ENCODE data around the gene OPA1.
A peak's percentile ranks its signal among the peaks of the same experiment; 100 is the strongest.

OPA1 gene

DNA sequence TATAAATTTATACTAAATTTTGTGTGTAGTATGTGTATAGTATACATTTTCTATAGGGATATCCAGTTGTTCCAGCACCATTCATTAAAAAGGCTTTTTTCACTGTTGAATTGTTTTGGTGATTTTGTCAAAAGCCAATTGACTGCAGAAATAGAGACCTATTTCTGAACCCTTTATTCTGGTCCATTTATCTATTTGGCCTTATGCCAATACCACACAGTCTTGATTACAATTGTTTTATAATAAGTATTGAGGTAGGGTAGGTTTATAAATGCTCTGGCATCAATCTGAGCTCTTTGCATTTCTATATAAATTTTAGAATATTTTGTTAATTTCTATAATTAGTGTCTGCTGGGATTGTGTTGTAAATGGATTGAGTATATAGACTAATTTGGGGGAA is 6.5 kb upstream of the OPA1 start:
- H3K4me3 ChIP-seq (ENCODE audit: control insufficient read depth, low read depth, low read length), result no peak overlapping the region
- DNase-seq (ENCODE audit: low read depth), result no peak
- TF ChIP-seq, protein P1, sequence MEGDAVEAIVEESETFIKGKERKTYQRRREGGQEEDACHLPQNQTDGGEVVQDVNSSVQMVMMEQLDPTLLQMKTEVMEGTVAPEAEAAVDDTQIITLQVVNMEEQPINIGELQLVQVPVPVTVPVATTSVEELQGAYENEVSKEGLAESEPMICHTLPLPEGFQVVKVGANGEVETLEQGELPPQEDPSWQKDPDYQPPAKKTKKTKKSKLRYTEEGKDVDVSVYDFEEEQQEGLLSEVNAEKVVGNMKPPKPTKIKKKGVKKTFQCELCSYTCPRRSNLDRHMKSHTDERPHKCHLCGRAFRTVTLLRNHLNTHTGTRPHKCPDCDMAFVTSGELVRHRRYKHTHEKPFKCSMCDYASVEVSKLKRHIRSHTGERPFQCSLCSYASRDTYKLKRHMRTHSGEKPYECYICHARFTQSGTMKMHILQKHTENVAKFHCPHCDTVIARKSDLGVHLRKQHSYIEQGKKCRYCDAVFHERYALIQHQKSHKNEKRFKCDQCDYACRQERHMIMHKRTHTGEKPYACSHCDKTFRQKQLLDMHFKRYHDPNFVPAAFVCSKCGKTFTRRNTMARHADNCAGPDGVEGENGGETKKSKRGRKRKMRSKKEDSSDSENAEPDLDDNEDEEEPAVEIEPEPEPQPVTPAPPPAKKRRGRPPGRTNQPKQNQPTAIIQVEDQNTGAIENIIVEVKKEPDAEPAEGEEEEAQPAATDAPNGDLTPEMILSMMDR (IDR thresholded peaks at IDR 0.05; ENCODE audit: control insufficient read depth, insufficient read depth, low read depth, low read length, missing control alignments), result no peak

DNA sequence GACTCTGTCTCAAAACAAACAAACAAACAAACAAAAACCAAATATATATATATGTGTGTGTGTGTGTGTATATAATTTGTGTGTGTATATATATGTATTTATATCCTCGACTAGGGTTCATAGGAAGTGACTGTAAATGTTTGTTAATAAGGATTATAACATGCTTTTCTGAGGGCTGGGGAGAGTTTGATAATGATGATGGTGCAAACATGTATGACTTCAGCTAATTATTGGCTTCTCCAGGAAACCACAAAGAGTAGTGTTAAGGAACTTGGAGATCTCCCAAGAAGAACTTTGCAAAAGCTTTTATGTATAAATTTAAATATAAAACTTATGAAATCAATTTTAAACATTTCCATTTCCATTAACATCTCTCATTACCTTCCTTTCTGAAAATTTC is 3.9 kb upstream of the OPA1 start:
- H3K4me3 ChIP-seq (ENCODE audit: control insufficient read depth, low read depth, low read length), result no peak overlapping the region
- TF ChIP-seq, protein P1 (IDR thresholded peaks at IDR 0.05; ENCODE audit: control insufficient read depth, insufficient read depth, low read depth, low read length, missing control alignments), result no peak
- no peak for DNase-seq (ENCODE audit: low read depth)

DNA sequence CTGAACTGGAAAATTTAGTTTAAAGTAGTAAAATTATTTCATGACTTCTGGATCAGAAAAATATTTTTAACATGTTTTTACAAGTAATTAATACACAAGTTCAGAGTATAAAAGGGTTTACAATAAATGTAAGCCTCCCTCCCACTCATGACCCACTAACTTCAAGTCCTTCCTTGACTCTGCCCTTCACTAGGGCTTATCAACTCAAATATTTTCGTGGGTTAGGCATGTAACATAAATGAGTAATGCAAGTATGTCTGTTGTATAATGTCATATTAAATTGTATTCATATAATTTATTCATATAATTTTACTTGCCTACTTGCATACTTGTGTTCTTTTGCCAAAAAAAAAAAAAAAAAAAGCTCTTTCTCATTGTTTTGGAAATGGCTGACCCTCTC is 3.4 kb upstream of the OPA1 start:
- TF ChIP-seq, protein P1 (IDR thresholded peaks at IDR 0.05; ENCODE audit: control insufficient read depth, insufficient read depth, low read depth, low read length, missing control alignments), result no peak
- no peak for DNase-seq (ENCODE audit: low read depth)
- H3K4me3 ChIP-seq (ENCODE audit: control insufficient read depth, low read depth, low read length), result no peak overlapping the region

DNA sequence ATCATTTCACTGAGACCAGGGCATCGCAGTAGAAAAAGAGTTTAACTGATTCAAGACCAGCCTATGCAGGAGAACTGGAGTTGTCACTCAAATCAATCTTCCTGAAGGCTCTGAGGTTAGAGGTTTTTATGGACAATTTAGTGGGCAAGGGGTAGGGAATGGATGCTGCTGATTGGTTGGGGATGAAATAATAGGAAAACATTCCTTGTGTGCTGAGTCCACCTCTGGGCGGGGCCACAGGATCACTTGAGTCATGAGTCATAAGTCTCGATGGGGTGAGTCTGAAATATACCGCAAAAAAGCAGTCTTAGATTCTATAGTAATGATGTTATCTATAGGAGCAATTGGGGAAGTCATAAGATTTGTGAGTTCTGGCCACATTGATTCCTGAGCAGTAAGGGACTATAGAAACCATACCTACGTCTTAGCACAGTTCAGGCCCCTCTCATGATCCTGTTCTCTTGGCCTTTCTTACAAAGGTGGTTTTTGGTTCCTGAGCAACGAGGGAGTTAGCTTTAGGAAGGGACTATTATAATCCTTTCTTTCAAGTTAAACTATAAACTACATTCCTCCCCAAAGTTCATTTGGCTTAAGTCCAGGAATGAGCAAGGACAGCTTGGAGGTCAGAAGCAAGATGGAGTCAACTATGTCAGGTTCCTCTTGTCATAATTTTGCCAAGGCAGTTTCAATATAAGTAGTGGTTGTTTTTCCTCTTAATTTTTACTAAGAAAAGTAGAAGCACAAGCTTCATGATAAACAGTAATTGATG is 2.7 kb upstream of the OPA1 start:
- no peak for DNase-seq (ENCODE audit: low read depth)
- TF ChIP-seq, protein P1 (IDR thresholded peaks at IDR 0.05; ENCODE audit: control insufficient read depth, insufficient read depth, low read depth, low read length, missing control alignments), result no peak
- no peak overlapping the region for H3K4me3 ChIP-seq (ENCODE audit: control insufficient read depth, low read depth, low read length)

DNA sequence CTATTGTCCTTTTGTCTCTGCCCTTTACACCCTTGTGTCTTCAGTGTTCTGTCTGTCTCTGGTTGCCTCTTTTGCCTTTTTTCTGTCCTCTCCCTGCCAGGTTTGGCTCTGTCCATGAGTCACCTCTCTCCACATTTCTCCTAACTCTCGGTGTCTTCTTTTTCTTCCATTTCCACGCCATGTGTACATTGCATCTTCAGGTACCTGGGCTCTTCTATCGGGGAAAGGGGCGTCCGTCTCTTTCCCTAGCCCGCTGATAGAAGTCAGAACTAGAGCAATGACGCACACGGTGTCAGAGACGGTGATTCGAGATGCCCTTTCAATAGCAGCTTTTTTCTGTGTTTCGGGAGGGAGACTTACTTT is 641 bp downstream of the OPA1 start:
- TF ChIP-seq, protein P1 (IDR thresholded peaks at IDR 0.05; ENCODE audit: control insufficient read depth, insufficient read depth, low read depth, low read length, missing control alignments), result no peak
- no peak for DNase-seq (ENCODE audit: low read depth)
- H3K4me3 ChIP-seq (ENCODE audit: control insufficient read depth, low read depth, low read length), result peak overlapping the region; percentile 59

DNA sequence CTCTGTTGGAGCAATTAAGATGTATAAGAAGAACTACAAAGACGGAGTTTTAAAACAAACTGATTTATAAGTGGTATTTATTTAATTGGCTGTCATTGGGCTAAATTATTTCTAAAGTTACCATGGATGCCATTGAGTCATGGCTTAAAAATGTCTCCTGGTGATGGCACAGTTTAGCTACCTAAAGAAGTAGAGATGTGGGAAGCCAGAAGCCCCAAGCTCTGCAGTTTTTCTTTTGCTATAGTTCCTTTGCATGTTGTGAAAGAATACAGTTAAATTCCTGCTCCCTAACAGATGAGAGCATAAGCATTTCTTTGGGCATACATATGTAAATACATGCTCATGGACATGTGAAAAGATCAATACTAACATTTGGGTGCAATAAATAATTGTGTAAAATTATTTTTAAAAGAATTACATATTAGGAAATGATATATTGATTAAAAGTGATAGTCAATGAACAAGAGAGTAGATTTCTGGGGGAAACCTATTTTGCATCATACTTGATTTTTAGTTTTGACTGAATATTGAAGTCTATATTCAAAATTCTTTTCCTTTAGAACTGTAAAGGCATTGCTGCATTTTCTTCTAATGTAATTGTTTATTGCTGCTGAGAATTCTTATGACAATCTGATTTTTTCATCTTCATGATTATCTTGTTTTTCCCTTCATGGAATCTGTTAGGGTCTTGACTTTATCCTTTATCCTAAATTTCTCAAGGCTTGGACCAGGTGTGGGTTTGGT is 2.1 kb downstream of the OPA1 start:
- TF ChIP-seq, protein P1 (IDR thresholded peaks at IDR 0.05; ENCODE audit: control insufficient read depth, insufficient read depth, low read depth, low read length, missing control alignments), result no peak
- H3K4me3 ChIP-seq (ENCODE audit: control insufficient read depth, low read depth, low read length), result no peak overlapping the region
- no peak for DNase-seq (ENCODE audit: low read depth)

All from AG09309 (cell line).